Left renal pelvis (tissue), 4 donors: Measurements from ENCODE around the gene OR2A14. TPM values are rescaled to one million over a fixed set of nuclear protein-coding genes. Genes with fewer than 3 reads are reported as not detected.
"Not testable (repeated sequence)": the region's sequence is repeated elsewhere in the genome, so short reads cannot be mapped to it uniquely, and the experiment has no call there.

Experiments used
- DNase-seq, 4 donors: peaks; one replicate each; pipeline ENCODE4 v3.0.0-alpha.2; 2013; ENCODE audit warnings: low read depth in 4 of 4, low spot score in 3 of 4
- polyA plus RNA-seq, 4 donors: library from polyadenylated mRNA; unstranded; fragments of 120-200 nt; gene quantifications; one replicate each; pipeline ENCODE4 v1.2.1, GENCODE V29; 2013; ENCODE audit not compliant: insufficient read length in 4 of 4

Gene OR2A14
- under 1 TPM in 1 of 4 donors, not detected in 3; 0.09 TPM for polyA plus RNA-seq

GRCh38 chr7:144122876-144123275 lies at the start of gene OR2A14:
OR2A14 (plus strand) TSS chr7:144123176; CDS start chr7:144129113, 5,937 bp downstream.
- no peak for DNase-seq

- no peak for DNase-seq
Observed at GRCh38 chr7:144074374-144074773, 48.6 kb upstream of the OR2A14 start.

GRCh38 chr7:144085978-144086377 lies 37.0 kb upstream of the OR2A14 start, which contains the start of gene OR2A12:
OR2A12 (plus strand) TSS chr7:144086278; CDS start chr7:144095108, 8,830 bp downstream.
- DNase-seq: no peak

GRCh38 chr7:144086730-144087129 lies 36.2 kb upstream of the OR2A14 start:
- no peak for DNase-seq

- DNase-seq: no peak
Observed at GRCh38 chr7:144087230-144087629, 35.7 kb upstream of the OR2A14 start.

- no peak for DNase-seq
Observed at GRCh38 chr7:144090667-144091066, 32.3 kb upstream of the OR2A14 start.

GRCh38 chr7:144098776-144099175 lies 24.2 kb upstream of the OR2A14 start:
- no peak for DNase-seq

GRCh38 chr7:144100607-144101006 lies 22.4 kb upstream of the OR2A14 start:
- DNase-seq: no peak

- DNase-seq: no peak
Observed at GRCh38 chr7:144102041-144102440, 20.9 kb upstream of the OR2A14 start.

GRCh38 chr7:144105211-144105610 lies 17.8 kb upstream of the OR2A14 start:
- no peak for DNase-seq

GRCh38 chr7:144109283-144109682 lies 13.7 kb upstream of the OR2A14 start, which contains the start of gene OR2A2:
OR2A2 (plus strand) TSS chr7:144109583; CDS start chr7:144109583, 0 bp downstream.
- DNase-seq: no peak

- DNase-seq: no peak
Observed at GRCh38 chr7:144110272-144110671, 12.7 kb upstream of the OR2A14 start.

- DNase-seq: no peak
Observed at GRCh38 chr7:144113651-144114050, 9.3 kb upstream of the OR2A14 start.

GRCh38 chr7:144118341-144118740 lies 4.6 kb upstream of the OR2A14 start:
- DNase-seq: no peak

- peak; percentile 18 to 49 (median 46) for DNase-seq
Observed at GRCh38 chr7:144127714-144128334, 4.8 kb downstream of the OR2A14 start.

GRCh38 chr7:144129601-144130000 lies 6.6 kb downstream of the OR2A14 start:
- not testable (repeated sequence) for DNase-seq

- DNase-seq: no peak
Observed at GRCh38 chr7:144130730-144131129, 7.8 kb downstream of the OR2A14 start.

- DNase-seq: no peak
Observed at GRCh38 chr7:144132262-144132661, 9.3 kb downstream of the OR2A14 start.

GRCh38 chr7:144133307-144133706 lies 10.3 kb downstream of the OR2A14 start:
- DNase-seq: no peak

- DNase-seq: no peak
Observed at GRCh38 chr7:144134116-144134515, 11.1 kb downstream of the OR2A14 start.

GRCh38 chr7:144137501-144137900 lies 14.5 kb downstream of the OR2A14 start:
- no peak for DNase-seq

GRCh38 chr7:144142187-144142586 lies 19.2 kb downstream of the OR2A14 start:
- no peak for DNase-seq

GRCh38 chr7:144144426-144144825 lies 21.4 kb downstream of the OR2A14 start:
- DNase-seq: no peak
